ENCODE measurements around the gene APBA2.

The APBA2 gene

GRCh38 chr15:28913171-28913765 lies 27.5 kb downstream of the APBA2 start:
- H3K4me1 ChIP-seq = peaks cover 27% of the 10 kb centered on the region
- H3K36me3 ChIP-seq = no peaks in the 10 kb centered on the region
- H3K9me3 ChIP-seq = no peaks in the 10 kb centered on the region
- no peaks in the 10 kb centered on the region for H3K27me3 ChIP-seq
- no peak overlapping the region for H3K4me3 ChIP-seq (ENCODE audit: low read depth, low read length)
- DNase-seq = no peak
- TF ChIP-seq, protein P1, sequence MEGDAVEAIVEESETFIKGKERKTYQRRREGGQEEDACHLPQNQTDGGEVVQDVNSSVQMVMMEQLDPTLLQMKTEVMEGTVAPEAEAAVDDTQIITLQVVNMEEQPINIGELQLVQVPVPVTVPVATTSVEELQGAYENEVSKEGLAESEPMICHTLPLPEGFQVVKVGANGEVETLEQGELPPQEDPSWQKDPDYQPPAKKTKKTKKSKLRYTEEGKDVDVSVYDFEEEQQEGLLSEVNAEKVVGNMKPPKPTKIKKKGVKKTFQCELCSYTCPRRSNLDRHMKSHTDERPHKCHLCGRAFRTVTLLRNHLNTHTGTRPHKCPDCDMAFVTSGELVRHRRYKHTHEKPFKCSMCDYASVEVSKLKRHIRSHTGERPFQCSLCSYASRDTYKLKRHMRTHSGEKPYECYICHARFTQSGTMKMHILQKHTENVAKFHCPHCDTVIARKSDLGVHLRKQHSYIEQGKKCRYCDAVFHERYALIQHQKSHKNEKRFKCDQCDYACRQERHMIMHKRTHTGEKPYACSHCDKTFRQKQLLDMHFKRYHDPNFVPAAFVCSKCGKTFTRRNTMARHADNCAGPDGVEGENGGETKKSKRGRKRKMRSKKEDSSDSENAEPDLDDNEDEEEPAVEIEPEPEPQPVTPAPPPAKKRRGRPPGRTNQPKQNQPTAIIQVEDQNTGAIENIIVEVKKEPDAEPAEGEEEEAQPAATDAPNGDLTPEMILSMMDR (IDR thresholded peaks at IDR 0.05; ENCODE audit: low read depth, low read length) = peak; percentile 38

DNA sequence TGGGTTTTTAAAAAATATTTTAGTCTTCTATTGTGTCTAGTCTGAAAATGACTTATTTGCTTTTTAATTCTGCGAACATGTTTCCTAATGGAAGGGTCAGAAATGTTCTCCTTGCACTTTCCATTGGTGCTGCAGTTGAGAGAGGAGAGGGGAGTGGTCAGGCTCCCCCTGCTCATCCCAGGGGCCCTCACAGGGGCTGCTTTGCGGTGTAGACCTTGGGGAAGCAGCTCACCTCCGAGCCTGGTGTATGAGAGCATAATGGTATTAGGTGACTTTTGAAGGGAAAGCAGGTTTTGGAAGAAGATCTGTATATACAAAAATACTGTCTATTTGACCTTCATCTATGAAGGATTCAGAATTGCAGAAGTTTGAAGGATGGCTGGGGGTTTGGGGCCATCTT lies 28.3 kb downstream of the APBA2 start:
- no peaks in the 10 kb centered on the region for H3K9me3 ChIP-seq
- TF ChIP-seq, protein P1 (IDR thresholded peaks at IDR 0.05; ENCODE audit: low read depth, low read length) = no peak
- H3K27me3 ChIP-seq = no peaks in the 10 kb centered on the region
- no peak for DNase-seq
- H3K36me3 ChIP-seq = no peaks in the 10 kb centered on the region
- peaks cover 27% of the 10 kb centered on the region for H3K4me1 ChIP-seq
- no peak overlapping the region for H3K4me3 ChIP-seq (ENCODE audit: low read depth, low read length)

GRCh38 chr15:28914483-28915023 lies 28.8 kb downstream of the APBA2 start:
- H3K4me1 ChIP-seq = peaks cover 27% of the 10 kb centered on the region

GRCh38 chr15:28915041-28915810 lies 29.5 kb downstream of the APBA2 start:
- Histone ChIP-seq H3K4me3 (ENCODE audit: low read depth, low read length) (no peak overlapping the region), H3K36me3 (no peaks in the 10 kb centered on the region), H3K4me1 (peaks cover 27% of the 10 kb centered on the region), H3K27me3 (no peaks in the 10 kb centered on the region), H3K9me3 (no peaks in the 10 kb centered on the region)
- DNase-seq = no peak
- TF ChIP-seq, protein P1 (IDR thresholded peaks at IDR 0.05; ENCODE audit: low read depth, low read length) = no peak

More at GRCh38 chr15:28914483-28915023, 28.8 kb downstream of the APBA2 start:
- Histone ChIP-seq H3K36me3 (no peaks in the 10 kb centered on the region), H3K27me3 (no peaks in the 10 kb centered on the region), H3K4me3 (ENCODE audit: low read depth, low read length) (no peak overlapping the region), H3K9me3 (no peaks in the 10 kb centered on the region)
- DNase-seq = peak; percentile 64
- TF ChIP-seq, protein P1 (IDR thresholded peaks at IDR 0.05; ENCODE audit: low read depth, low read length) = no peak

DNA sequence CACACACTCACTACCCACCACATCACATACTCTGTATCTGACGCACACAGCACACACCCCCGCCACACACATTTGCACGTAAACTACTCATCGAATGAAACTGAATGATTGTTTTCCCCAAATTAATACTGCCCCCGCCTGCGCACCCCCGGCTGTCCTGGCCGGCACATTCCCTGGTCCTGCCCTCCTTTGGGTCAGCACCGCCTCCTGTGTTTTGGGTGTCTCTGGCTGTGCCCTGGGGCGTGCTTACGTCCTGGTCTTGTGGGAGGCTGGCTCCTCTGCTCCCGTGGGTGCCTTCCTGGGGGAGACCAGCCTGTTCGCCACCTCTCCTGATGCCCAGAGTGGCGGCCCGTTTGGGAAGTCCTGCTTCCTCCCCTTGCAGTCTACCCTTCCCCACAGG lies 30.2 kb downstream of the APBA2 start:
- H3K4me1 ChIP-seq = peaks cover 23% of the 10 kb centered on the region
- no peaks in the 10 kb centered on the region for H3K27me3 ChIP-seq
- no peaks in the 10 kb centered on the region for H3K36me3 ChIP-seq
- H3K4me3 ChIP-seq (ENCODE audit: low read depth, low read length) = no peak overlapping the region
- DNase-seq = no peak
- no peaks in the 10 kb centered on the region for H3K9me3 ChIP-seq
- TF ChIP-seq, protein P1 (IDR thresholded peaks at IDR 0.05; ENCODE audit: low read depth, low read length) = no peak

- no peaks in the 10 kb centered on the region for H3K27me3 ChIP-seq
- H3K4me3 ChIP-seq (ENCODE audit: low read depth, low read length) = no peak overlapping the region
- no peaks in the 10 kb centered on the region for H3K9me3 ChIP-seq
- DNase-seq = no peak
- H3K4me1 ChIP-seq = peaks cover 16% of the 10 kb centered on the region
- TF ChIP-seq, protein P1 (IDR thresholded peaks at IDR 0.05; ENCODE audit: low read depth, low read length) = no peak
- no peaks in the 10 kb centered on the region; the same call in 1 of the 2 replicates for H3K36me3 ChIP-seq
These were observed 32.0 kb downstream of the APBA2 start for GRCh38 chr15:28917791-28918140.

Data from BE2C (cell line).